AML-193 (cell line): Measurements from ENCODE around the gene MOV10.

Experiments
- DNase-seq, 2 experiments: peaks; one replicate each; lab custom pipeline; 2025; lab: John Stamatoyannopoulos, UW

Gene MOV10

GRCh38 chr1:112675728-112676381, 1.4 kb downstream of the MOV10 start:
- no peak for DNase-seq

GRCh38 chr1:112676543-112676942, 2.1 kb downstream of the MOV10 start:
- DNase-seq: no peak

- no peak for DNase-seq
Measured at GRCh38 chr1:112677501-112677900, 3.0 kb downstream of the MOV10 start.

GRCh38 chr1:112678605-112679004, 4.1 kb downstream of the MOV10 start:
- DNase-seq: no peak

DNA sequence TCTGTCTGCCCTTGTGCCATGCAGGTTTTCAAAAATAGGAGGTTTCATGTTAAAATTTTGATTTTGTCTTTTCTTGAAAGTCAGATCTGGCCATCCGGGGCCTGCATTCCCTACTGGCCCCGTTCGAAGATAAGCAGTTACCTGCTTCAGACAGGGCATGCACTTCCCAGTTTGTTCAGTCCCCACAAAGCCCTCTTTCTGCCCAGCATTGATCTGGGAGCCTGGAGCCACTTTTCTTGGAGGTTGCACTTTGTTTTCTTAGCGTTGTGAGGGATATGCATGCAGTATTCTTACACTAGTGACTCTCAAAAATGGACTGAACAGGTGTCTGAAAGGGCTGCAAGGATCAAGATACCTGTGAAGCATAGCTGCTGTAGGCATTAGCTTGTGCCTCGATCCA, 11.5 kb downstream of the MOV10 start:
- no peak for DNase-seq

- no peak for DNase-seq
Measured at GRCh38 chr1:112686417-112686816, 12.0 kb downstream of the MOV10 start.

DNA sequence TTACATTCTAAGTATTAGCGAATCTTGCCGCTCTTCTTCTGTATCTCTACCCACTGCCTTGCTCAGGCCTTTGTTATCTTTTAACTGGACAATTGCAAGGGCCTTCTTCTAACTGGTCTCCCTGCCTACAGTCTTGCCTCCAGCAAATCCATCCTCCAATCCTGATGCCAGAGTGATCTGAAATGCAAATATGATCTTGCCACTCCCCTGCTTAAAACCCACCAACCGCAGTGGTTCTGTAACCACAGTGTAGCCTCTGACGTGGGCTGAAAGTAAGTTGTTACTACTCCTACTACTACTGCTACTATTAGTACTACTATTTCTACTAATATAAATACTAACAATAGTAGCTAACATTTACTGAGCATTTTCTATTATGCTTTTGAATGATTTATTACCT, 12.4 kb downstream of the MOV10 start:
- no peak for DNase-seq

DNA sequence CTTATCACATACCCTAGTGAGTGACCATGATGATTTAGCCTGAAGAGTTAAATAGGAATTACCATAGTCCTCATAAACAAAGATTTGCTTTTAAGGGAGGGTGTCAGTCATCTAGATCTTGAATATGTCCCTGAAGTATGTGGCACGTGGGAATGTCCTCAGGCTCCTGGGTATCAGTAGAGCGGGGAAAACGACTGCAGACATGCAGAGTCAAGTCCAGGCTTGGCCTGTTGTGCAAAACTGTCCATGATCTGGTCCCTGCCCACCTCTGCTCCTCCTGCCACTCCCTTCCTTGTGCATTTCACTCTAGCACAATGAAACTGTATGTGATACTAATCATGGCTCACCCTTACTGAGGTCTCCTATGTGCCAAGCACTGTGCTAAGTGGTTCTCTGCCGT, 12.9 kb downstream of the MOV10 start:
- no peak for DNase-seq

- no peak for DNase-seq
Measured at GRCh38 chr1:112687785-112688496, 13.5 kb downstream of the MOV10 start.

GRCh38 chr1:112688781-112689193, 14.3 kb downstream of the MOV10 start:
- no peak for DNase-seq

DNA sequence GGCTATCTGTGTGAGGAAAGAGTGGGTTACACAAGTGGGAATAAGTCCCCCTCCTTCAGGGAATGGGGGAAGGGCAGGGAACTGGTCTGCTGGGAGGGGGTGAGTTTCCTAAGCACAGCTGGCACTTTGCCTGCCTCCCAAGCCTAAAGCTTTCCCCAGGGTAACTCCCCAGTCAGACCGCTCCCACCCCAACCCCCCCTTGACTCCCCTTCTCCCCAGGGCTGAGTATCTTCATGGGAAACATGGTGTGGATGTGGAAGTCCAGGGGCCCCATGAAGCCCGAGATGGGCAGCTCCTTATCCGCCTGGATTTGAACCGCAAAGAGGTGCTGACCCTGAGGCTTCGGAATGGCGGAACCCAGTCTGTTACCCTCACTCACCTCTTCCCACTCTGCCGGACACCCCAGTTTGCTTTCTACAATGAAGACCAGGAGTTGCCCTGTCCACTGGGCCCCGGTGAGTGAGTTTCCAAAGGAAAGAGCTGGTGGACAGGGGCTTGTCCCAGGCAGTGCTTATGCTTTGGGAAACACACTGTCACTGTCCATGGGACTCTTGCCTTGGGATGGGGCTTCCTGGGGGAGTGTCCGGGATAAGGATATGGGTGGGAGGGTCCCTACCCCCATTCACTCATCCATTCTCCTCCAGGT, 14.9 kb downstream of the MOV10 start:
- no peak for DNase-seq

GRCh38 chr1:112689842-112690237, 15.4 kb downstream of the MOV10 start:
- no peak for DNase-seq

DNA sequence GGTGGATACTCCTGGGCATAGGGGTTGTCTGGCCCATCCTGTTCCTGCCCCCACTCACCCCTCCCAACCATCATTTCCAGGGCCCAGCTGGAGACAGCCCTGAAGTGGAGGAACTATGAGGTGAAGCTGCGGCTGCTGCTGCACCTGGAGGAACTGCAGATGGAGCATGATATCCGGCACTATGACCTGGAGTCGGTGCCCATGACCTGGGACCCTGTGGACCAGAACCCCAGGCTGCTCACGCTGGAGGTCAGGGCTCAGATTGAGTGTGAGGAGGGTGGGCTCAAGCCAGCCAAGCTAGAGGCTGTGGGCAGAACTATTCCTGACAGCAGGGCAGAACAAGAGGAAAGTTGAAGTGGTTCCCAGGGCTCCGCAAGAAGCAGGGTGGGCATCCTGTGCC, 18.2 kb downstream of the MOV10 start:
- no peak for DNase-seq

GRCh38 chr1:112693821-112694220, 19.4 kb downstream of the MOV10 start:
- DNase-seq: no peak

DNA sequence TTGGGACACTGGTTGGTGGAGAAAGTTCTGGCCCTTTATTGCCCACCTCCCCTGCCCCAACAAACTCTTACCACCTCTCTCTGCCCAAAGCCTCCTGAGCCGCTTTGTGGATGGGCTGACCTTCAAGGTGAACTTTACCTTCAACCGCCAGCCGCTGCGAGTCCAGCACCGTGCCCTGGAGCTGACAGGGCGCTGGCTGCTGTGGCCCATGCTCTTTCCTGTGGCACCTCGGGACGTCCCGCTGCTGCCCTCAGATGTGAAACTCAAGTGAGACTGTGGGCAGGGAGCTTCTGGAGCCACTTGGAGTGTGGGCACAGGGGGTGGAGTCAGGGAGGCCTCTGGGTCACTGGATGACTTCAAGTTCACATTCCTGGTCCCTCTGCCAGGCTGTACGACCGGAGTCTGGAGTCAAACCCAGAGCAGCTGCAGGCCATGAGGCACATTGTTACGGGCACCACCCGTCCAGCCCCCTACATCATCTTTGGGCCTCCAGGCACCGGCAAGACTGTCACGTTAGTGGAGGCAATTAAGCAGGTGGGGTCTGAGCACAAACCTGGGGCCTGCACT, 20.0 kb downstream of the MOV10 start:
- no peak for DNase-seq

DNA sequence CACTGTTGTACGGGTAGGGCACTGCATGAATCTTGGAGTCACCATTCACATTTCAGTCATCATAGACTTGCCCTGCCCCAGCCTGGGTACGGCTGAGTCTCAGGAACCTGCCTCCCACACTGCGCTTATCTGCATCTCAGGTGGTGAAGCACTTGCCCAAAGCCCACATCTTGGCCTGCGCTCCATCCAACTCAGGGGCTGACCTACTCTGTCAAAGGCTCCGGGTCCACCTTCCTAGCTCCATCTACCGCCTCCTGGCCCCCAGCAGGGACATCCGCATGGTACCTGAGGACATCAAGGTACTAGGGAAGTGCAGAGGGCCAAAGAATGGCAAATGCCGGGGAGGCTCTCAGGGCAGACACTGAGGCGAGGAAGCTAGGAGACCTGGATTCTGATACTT, 20.8 kb downstream of the MOV10 start:
- DNase-seq: no peak

GRCh38 chr1:112696578-112697314, 22.3 kb downstream of the MOV10 start:
- DNase-seq: no peak

DNA sequence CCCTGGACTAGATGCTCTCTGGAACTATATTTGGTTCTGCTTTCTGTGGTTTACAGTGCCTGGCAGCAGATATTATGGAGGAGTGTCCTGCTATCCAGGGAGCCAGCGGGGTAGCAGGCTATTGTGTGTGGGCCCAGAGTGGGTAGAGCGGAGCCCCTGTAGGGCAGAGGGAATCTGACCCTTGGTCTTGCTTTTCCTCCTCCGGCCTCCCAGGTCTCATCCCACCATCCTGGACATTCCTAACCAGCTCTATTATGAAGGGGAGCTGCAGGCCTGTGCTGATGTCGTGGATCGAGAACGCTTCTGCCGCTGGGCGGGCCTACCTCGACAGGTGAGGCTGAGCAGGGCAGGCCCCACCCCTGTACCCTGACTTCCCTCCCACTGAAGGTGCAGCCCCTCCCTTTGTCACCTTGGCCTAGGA, 23.3 kb downstream of the MOV10 start:
- no peak for DNase-seq

DNA sequence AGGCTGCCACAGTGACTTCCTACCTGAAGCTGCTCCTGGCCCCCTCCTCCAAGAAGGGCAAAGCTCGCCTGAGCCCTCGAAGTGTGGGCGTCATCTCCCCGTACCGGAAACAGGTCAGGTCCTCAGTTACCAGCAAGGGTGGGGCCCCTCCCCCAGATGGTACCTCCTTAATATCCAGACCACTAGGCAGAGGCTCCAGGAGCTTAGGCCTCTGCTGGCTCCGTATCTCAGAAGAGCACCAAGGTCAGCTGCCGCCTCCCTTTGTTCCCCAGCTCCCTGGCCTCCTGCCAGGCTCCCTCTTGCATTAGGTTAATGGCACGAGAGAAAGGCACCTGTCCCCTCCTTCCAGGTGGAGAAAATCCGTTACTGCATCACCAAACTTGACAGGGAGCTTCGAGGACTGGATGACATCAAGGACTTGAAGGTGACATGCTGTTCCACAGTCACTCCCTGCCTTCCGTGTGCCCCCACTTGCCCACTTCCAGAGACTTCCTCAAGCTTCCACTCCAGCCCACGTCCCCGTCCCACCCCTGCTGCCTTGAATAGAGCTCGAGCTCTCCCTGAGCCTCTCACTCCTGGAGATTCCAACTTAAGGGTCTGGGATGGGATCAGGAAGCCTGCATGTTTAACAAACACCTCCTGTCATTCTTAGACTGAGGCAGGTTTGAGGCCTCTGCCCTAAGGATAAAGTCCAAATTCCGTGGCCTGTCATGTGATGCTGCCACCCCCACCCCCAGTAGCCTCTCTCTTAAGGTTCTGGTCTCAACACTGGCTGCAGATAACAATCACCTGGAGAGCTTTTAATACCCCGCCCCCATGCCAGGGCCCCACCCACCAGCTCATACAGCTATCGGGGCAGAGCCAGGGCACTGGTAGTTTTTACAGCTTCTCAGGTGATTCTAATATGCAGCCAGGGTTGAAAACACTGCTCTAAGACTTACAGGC, 24.2 kb downstream of the MOV10 start:
- no peak for DNase-seq

- no peak for DNase-seq
Measured at GRCh38 chr1:112699425-112700144, 25.1 kb downstream of the MOV10 start.
